Astrocyte (in vitro differentiated cells and primary cell): Measurements from ENCODE around the gene FAM168A. TPM values are rescaled to one million over a fixed set of nuclear protein-coding genes. Genes with fewer than 3 reads are reported as not detected.
A peak's percentile ranks its signal among the peaks of the same experiment; 100 is the strongest.

Source experiments
- DNase-seq: peaks from one replicate; pipeline ENCODE4 v3.0.0-alpha.2; 2010; ENCODE audit warnings: low read depth
- FAIRE-seq: peaks from 2 replicates; lab custom pipeline; 2011; peaks lifted over from hg19 to GRCh38; lab: Jason Lieb, UNC
- H2AFZ ChIP-seq: 2 replicates; pipeline ENCODE4 v1.6.0; 2012; ENCODE audit warnings: low read depth, low read length, inconsistent platforms
- H3K27ac ChIP-seq: 2 replicates; pipeline ENCODE4 v1.5.1; 2011; ENCODE audit warnings: low read depth, low read length, inconsistent platforms
- H3K27me3 ChIP-seq: 2 replicates; pipeline ENCODE4 v1.6.0; 2011; ENCODE audit warnings: low read length, inconsistent platforms; ENCODE audit not compliant: insufficient read depth
- H3K36me3 ChIP-seq: 2 replicates; pipeline ENCODE4 v1.5.1; 2011; ENCODE audit warnings: low read length, inconsistent platforms; ENCODE audit not compliant: insufficient read depth
- H3K4me1 ChIP-seq: 2 replicates; pipeline ENCODE4 v1.5.1; 2011; ENCODE audit warnings: low read length, inconsistent platforms; ENCODE audit not compliant: insufficient read depth
- H3K4me2 ChIP-seq: 2 replicates; pipeline ENCODE4 v1.6.0; 2012; ENCODE audit warnings: low read length, inconsistent platforms
- H3K4me3 ChIP-seq: 2 replicates; pipeline ENCODE4 v1.5.1; 2011; ENCODE audit warnings: low read depth, mild to moderate bottlenecking, low read length, inconsistent platforms; ENCODE audit not compliant: insufficient read depth
- H3K79me2 ChIP-seq: 2 replicates; pipeline ENCODE4 v1.6.0; 2012; ENCODE audit warnings: mild to moderate bottlenecking, low read length, inconsistent platforms; ENCODE audit not compliant: insufficient read depth
- H3K9ac ChIP-seq: 2 replicates; pipeline ENCODE4 v1.6.0; 2012; ENCODE audit warnings: mild to moderate bottlenecking, low read length, inconsistent platforms
- H3K9me3 ChIP-seq: 2 replicates; pipeline ENCODE4 v1.5.1; 2012; ENCODE audit warnings: low read depth, mild to moderate bottlenecking, low read length, inconsistent platforms; ENCODE audit not compliant: insufficient read depth
- H4K20me1 ChIP-seq: 2 replicates; pipeline ENCODE4 v1.6.0; 2012; ENCODE audit warnings: low read length, inconsistent platforms; ENCODE audit not compliant: insufficient read depth
- H3K27ac Mint-ChIP-seq: one replicate; pipeline ENCODE4 v1.8.0; 2021; ENCODE audit warnings: mild to moderate bottlenecking, mixed read lengths; ENCODE audit not compliant: unreplicated experiment
- H3K27me3 Mint-ChIP-seq: one replicate; pipeline ENCODE4 v1.8.0; 2021; ENCODE audit warnings: low read depth, mixed read lengths; ENCODE audit not compliant: unreplicated experiment
- H3K36me3 Mint-ChIP-seq: one replicate; pipeline ENCODE4 v1.8.0; 2021; ENCODE audit warnings: low read depth, mixed read lengths; ENCODE audit not compliant: unreplicated experiment
- H3K4me1 Mint-ChIP-seq: one replicate; pipeline ENCODE4 v1.8.0; 2021; ENCODE audit warnings: low read depth, mixed read lengths; ENCODE audit not compliant: unreplicated experiment
- H3K4me3 Mint-ChIP-seq: one replicate; pipeline ENCODE4 v1.8.0; 2021; ENCODE audit warnings: mild to moderate bottlenecking, moderate library complexity, mixed read lengths; ENCODE audit not compliant: unreplicated experiment
- H3K9me3 Mint-ChIP-seq: one replicate; pipeline ENCODE4 v1.8.0; 2021; ENCODE audit warnings: mild to moderate bottlenecking, mixed read lengths; ENCODE audit not compliant: unreplicated experiment
- EZH2 ChIP-seq: IDR thresholded peaks from 2 replicates; pipeline ENCODE4 v1.6.1; 2012; ENCODE audit warnings: mild to moderate bottlenecking, low read length, inconsistent platforms; ENCODE audit not compliant: insufficient read depth
- total RNA-seq: library from RNA; stranded (reverse); gene quantifications from 2 replicates; pipeline ENCODE4 v1.2.1, GENCODE V29; 2021
- TF ChIP-seq, protein P1 (sequence below): IDR thresholded peaks from 2 replicates; pipeline ENCODE4 v1.5.1; 2011; ENCODE audit warnings: low read depth, mild to moderate bottlenecking, inconsistent platforms, low read length, moderate library complexity; ENCODE audit not compliant: insufficient read depth

Gene FAM168A
- total RNA-seq, 1 donor from 2014 or later = 44.8 TPM

DNA sequence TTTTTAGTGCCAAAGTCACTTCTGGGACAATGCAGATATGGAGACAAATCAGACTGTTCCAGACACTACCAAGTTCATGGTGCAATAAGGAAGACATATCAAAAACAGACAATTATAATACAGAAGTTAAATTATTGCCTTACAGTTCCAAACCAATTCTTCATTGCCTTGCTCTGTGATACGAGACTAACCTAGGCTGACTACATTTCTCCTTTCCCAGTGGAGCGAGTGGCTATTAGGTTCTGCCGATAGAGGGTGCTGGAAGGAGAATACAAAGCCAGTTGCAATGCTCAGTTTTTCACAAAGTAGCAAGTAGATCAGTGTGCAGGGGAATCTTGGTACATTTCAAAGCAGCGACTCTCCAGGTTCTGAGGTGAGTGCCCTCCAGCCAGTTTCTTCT is 67.8 kb downstream of the FAM168A start:
- H3K27ac ChIP-seq = no peak overlapping the region
- peaks cover 77% of the 10 kb centered on the region for H4K20me1 ChIP-seq
- H3K9ac ChIP-seq = no peak overlapping the region
- H3K4me3 ChIP-seq = no peak overlapping the region
- no peaks in the 10 kb centered on the region for H3K27me3 ChIP-seq
- no peaks in the 10 kb centered on the region for H3K9me3 ChIP-seq
- TF ChIP-seq, protein P1, sequence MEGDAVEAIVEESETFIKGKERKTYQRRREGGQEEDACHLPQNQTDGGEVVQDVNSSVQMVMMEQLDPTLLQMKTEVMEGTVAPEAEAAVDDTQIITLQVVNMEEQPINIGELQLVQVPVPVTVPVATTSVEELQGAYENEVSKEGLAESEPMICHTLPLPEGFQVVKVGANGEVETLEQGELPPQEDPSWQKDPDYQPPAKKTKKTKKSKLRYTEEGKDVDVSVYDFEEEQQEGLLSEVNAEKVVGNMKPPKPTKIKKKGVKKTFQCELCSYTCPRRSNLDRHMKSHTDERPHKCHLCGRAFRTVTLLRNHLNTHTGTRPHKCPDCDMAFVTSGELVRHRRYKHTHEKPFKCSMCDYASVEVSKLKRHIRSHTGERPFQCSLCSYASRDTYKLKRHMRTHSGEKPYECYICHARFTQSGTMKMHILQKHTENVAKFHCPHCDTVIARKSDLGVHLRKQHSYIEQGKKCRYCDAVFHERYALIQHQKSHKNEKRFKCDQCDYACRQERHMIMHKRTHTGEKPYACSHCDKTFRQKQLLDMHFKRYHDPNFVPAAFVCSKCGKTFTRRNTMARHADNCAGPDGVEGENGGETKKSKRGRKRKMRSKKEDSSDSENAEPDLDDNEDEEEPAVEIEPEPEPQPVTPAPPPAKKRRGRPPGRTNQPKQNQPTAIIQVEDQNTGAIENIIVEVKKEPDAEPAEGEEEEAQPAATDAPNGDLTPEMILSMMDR = no peak
- no peak for TF ChIP-seq EZH2
- H3K4me1 Mint-ChIP-seq = peaks cover 34% of the 10 kb centered on the region
- no peak overlapping the region for H3K4me3 Mint-ChIP-seq
- no peaks in the 10 kb centered on the region for H3K27me3 Mint-ChIP-seq
- no peaks in the 10 kb centered on the region for H3K9me3 Mint-ChIP-seq
- H3K36me3 Mint-ChIP-seq = no peaks in the 10 kb centered on the region
- no peak overlapping the region for H3K4me2 ChIP-seq
- no peak for FAIRE-seq
- no peaks in the 10 kb centered on the region for H3K36me3 ChIP-seq
- H3K27ac Mint-ChIP-seq = no peak overlapping the region
- no peak for DNase-seq
- H3K4me1 ChIP-seq = peaks cover 3% of the 10 kb centered on the region
- H2AFZ ChIP-seq = no peak overlapping the region
- H3K79me2 ChIP-seq = peaks cover 13% of the 10 kb centered on the region

DNA sequence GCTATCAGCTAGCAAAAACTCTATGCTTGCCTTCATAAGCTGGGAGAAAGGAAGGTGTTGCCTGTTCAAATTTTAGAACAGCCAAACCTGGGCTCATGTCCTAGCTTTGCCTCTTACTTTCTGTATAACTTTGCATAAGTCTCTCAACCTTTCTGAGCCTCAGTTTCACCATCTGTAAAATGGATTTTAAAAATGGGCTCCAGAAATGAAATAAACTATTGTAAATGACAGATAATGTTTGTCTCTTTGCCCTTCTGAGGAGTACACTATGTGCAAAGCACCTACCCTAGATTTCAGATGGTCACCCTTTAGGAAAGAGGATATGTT is 68.7 kb downstream of the FAM168A start:
- H3K9me3 Mint-ChIP-seq = no peaks in the 10 kb centered on the region
- Histone ChIP-seq H3K79me2 (peaks cover 7% of the 10 kb centered on the region), H3K9ac (no peak overlapping the region), H3K27ac (no peak overlapping the region), H3K4me1 (peaks cover 3% of the 10 kb centered on the region), H3K27me3 (no peaks in the 10 kb centered on the region), H3K36me3 (no peaks in the 10 kb centered on the region), H3K4me3 (no peak overlapping the region), H2AFZ (no peak overlapping the region), H3K9me3 (no peaks in the 10 kb centered on the region), H4K20me1 (peaks cover 75% of the 10 kb centered on the region), H3K4me2 (no peak overlapping the region)
- H3K4me3 Mint-ChIP-seq = no peak overlapping the region
- H3K36me3 Mint-ChIP-seq = no peaks in the 10 kb centered on the region
- TF ChIP-seq, protein P1 = no peak
- TF ChIP-seq EZH2 = no peak
- H3K27ac Mint-ChIP-seq = no peak overlapping the region
- no peak for DNase-seq
- peak; percentile 20 for FAIRE-seq
- H3K4me1 Mint-ChIP-seq = peaks cover 34% of the 10 kb centered on the region
- H3K27me3 Mint-ChIP-seq = no peaks in the 10 kb centered on the region

DNA sequence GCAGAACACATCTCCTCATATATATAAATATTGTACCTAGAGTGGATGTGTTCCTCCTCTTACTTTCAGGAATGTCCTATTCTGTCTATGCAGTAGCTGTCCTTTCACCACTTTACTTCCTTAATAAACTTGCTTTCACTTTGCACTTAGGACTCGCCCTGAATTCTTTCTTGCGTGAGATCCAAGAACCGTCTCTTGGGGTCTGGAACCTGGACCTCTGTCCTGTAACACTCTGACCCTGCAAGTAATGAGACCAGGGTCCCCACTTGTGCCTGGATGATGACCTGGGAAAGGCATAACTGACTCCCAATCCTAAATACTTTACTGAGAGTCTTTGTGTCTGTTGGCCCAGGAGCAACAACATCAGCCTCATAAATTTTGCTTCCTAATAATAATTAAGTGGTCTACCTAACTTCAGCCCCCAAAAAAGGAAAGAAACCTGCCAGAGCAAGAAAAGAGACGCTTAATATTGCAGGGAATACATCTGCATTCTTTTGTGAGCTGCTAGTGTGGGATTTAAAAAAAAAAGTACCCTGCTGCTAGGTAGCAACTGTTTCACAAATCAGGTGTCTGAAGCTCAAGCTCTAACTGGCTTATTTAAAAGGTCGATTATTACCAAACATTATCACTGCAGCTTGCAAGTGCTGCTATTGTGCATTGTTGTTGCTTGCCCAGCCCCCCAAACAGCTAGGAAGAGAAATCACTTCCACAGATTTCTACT is 69.3 kb downstream of the FAM168A start:
- peaks cover 3% of the 10 kb centered on the region for H3K36me3 Mint-ChIP-seq
- H3K27ac ChIP-seq = no peak overlapping the region
- H2AFZ ChIP-seq = no peak overlapping the region
- H3K36me3 ChIP-seq = no peaks in the 10 kb centered on the region
- H3K4me1 ChIP-seq = peaks cover 3% of the 10 kb centered on the region
- DNase-seq = no peak
- no peaks in the 10 kb centered on the region for H3K27me3 ChIP-seq
- H3K79me2 ChIP-seq = peaks cover 7% of the 10 kb centered on the region
- TF ChIP-seq, protein P1 = no peak
- no peak for TF ChIP-seq EZH2
- no peak overlapping the region for H3K9ac ChIP-seq
- peak overlapping the region; percentile 19 for H3K4me2 ChIP-seq
- H3K27me3 Mint-ChIP-seq = no peaks in the 10 kb centered on the region
- H4K20me1 ChIP-seq = peaks cover 71% of the 10 kb centered on the region
- no peaks in the 10 kb centered on the region for H3K9me3 Mint-ChIP-seq
- H3K27ac Mint-ChIP-seq = no peak overlapping the region
- H3K4me3 Mint-ChIP-seq = no peak overlapping the region
- H3K4me3 ChIP-seq = no peak overlapping the region
- peaks cover 34% of the 10 kb centered on the region for H3K4me1 Mint-ChIP-seq
- FAIRE-seq = no peak
- no peaks in the 10 kb centered on the region for H3K9me3 ChIP-seq
